Tongue (tissue), 2 donors: ENCODE results near the gene ETHE1. TPM values are rescaled to one million over a fixed set of nuclear protein-coding genes. Genes with fewer than 3 reads are reported as not detected.

Source experiments
- DNase-seq: peaks from one replicate; pipeline ENCODE4 v3.0.0-alpha.2; 2015
- total RNA-seq: library from RNA; depleted of rRNA; stranded (reverse); fragments of >200 nt; gene quantifications from one replicate; pipeline ENCODE4 v1.2.3, GENCODE V29; 2014

ETHE1 gene
- 28.2 TPM for total RNA-seq

- peak; percentile 83 for DNase-seq
These were observed at the start of gene ETHE1 for GRCh38 chr19:43526884-43527859. ETHE1 (minus strand) TSS chr19:43527201; CDS start chr19:43527177, 24 bp downstream.

- DNase-seq = peak; percentile 59
These were observed 49.2 kb upstream of the ETHE1 start for GRCh38 chr19:43575955-43576878.

- DNase-seq = peak; percentile 100
These were observed 48.4 kb upstream of the ETHE1 start, which contains the start of the genes PINLYP and XRCC1 for GRCh38 chr19:43575156-43575950. PINLYP (plus strand) TSS chr19:43575801; CDS start chr19:43577192, 1,391 bp downstream. XRCC1 (minus strand) TSS chr19:43575527; CDS start chr19:43575458, 69 bp downstream.

GRCh38 chr19:43574424-43575155 is 47.6 kb upstream of the ETHE1 start:
- DNase-seq = no peak

GRCh38 chr19:43572171-43572588 is 45.2 kb upstream of the ETHE1 start:
- peak; percentile 40 for DNase-seq

- no peak for DNase-seq
These were observed 43.3 kb upstream of the ETHE1 start for GRCh38 chr19:43570174-43570791.

- DNase-seq = no peak
These were observed 42.7 kb upstream of the ETHE1 start for GRCh38 chr19:43569657-43570056.

- DNase-seq = peak; percentile 33
These were observed 37.8 kb upstream of the ETHE1 start for GRCh38 chr19:43564800-43565199.

GRCh38 chr19:43563816-43564457 is 36.9 kb upstream of the ETHE1 start:
- DNase-seq = no peak

- DNase-seq = no peak
These were observed 35.8 kb upstream of the ETHE1 start for GRCh38 chr19:43562698-43563241.

GRCh38 chr19:43562226-43562697 is 35.3 kb upstream of the ETHE1 start:
- no peak for DNase-seq

GRCh38 chr19:43561139-43561970 is 34.4 kb upstream of the ETHE1 start:
- DNase-seq = no peak

GRCh38 chr19:43560687-43561086 is 33.7 kb upstream of the ETHE1 start:
- no peak for DNase-seq

GRCh38 chr19:43555185-43555770 is 28.3 kb upstream of the ETHE1 start:
- peak; percentile 83 for DNase-seq

GRCh38 chr19:43554317-43554895 is 27.4 kb upstream of the ETHE1 start:
- no peak for DNase-seq

GRCh38 chr19:43553656-43554055 is 26.7 kb upstream of the ETHE1 start:
- DNase-seq = no peak

- DNase-seq = no peak
These were observed 25.6 kb upstream of the ETHE1 start for GRCh38 chr19:43552616-43553015.

- no peak for DNase-seq
These were observed 25.1 kb upstream of the ETHE1 start for GRCh38 chr19:43552198-43552450.
